Brain microvascular endothelial cell (primary cell): ENCODE data around the gene RANBP1.

Experiments
- DNase-seq: peaks from one replicate; pipeline ENCODE4 v3.0.0-alpha.2; 2020
- H3K27ac ChIP-seq: fragments of 250-450 bp; sonication (Bioruptor Pico); 2 replicates; pipeline ENCODE4 v1.5.1; 2020; ENCODE audit warnings: mild to moderate bottlenecking, moderate library complexity
- H3K27me3 ChIP-seq: fragments of 250-450 bp; sonication (Bioruptor Pico); replicated peaks from 2 replicates; pipeline ENCODE4 v1.5.1; 2020; ENCODE audit warnings: mild to moderate bottlenecking
- H3K36me3 ChIP-seq: fragments of 250-450 bp; sonication (Bioruptor Pico); replicated peaks from 2 replicates; pipeline ENCODE4 v1.5.1; 2020; ENCODE audit warnings: mild to moderate bottlenecking
- H3K4me3 ChIP-seq: 2 replicates; pipeline ENCODE4 v1.5.1; 2011; ENCODE audit warnings: low read depth, mild to moderate bottlenecking, control low read depth, low read length, moderate library complexity
- in situ Hi-C: cut with HindIII; loops from 2 replicates; pipeline ENCODE4 v1.10.0; 2017; ENCODE audit warnings: low sequenced_read_pairs, low pct_ligation_motif_present
- TF ChIP-seq, protein P1 (sequence below): IDR thresholded peaks from 2 replicates; pipeline ENCODE4 v1.5.1; 2011; ENCODE audit warnings: low read depth, mild to moderate bottlenecking, moderate library complexity, low read length, control low read depth, inconsistent platforms; ENCODE audit errors: missing control alignments

RANBP1 gene

DNA sequence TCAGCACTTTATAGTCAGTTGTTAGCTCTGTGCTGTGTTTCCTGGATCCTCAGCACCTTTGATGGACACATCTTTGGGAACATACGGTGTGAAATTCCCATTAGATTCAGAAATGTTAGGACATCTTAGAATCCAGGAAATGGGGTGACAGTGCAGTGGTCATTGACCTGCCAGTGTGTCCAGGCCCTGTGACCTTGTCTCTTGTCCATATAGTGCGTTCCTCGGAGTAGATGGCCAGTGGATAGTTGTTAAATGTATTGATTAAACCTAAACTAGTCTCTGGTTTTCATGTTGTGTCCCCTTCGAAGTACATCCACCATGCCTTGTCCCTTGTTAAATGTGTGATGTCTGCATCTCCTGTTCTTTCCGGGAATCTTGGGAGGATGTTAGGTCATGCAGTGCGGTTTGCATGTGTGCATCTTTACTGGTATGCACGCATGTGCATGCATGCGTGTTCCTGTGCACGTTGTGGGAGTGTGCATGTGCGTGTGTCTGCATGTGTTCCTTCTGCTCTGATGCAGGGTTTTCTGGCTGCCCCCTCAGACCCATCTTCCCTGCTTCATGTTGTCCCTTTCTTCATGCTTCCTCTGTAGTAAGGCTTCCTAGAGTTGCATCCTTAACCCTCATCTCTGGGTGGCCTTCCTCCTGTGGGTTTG, 31.9 kb upstream of the RANBP1 start:
- no peak for DNase-seq
- TF ChIP-seq, protein P1, sequence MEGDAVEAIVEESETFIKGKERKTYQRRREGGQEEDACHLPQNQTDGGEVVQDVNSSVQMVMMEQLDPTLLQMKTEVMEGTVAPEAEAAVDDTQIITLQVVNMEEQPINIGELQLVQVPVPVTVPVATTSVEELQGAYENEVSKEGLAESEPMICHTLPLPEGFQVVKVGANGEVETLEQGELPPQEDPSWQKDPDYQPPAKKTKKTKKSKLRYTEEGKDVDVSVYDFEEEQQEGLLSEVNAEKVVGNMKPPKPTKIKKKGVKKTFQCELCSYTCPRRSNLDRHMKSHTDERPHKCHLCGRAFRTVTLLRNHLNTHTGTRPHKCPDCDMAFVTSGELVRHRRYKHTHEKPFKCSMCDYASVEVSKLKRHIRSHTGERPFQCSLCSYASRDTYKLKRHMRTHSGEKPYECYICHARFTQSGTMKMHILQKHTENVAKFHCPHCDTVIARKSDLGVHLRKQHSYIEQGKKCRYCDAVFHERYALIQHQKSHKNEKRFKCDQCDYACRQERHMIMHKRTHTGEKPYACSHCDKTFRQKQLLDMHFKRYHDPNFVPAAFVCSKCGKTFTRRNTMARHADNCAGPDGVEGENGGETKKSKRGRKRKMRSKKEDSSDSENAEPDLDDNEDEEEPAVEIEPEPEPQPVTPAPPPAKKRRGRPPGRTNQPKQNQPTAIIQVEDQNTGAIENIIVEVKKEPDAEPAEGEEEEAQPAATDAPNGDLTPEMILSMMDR: no peak
- H3K4me3 ChIP-seq: no peak overlapping the region
- H3K27ac ChIP-seq: no peak overlapping the region
- in situ Hi-C loops: no loop called here
- H3K36me3 ChIP-seq: peaks cover 46% of the 10 kb centered on the region
- H3K27me3 ChIP-seq: no peaks in the 10 kb centered on the region

DNA sequence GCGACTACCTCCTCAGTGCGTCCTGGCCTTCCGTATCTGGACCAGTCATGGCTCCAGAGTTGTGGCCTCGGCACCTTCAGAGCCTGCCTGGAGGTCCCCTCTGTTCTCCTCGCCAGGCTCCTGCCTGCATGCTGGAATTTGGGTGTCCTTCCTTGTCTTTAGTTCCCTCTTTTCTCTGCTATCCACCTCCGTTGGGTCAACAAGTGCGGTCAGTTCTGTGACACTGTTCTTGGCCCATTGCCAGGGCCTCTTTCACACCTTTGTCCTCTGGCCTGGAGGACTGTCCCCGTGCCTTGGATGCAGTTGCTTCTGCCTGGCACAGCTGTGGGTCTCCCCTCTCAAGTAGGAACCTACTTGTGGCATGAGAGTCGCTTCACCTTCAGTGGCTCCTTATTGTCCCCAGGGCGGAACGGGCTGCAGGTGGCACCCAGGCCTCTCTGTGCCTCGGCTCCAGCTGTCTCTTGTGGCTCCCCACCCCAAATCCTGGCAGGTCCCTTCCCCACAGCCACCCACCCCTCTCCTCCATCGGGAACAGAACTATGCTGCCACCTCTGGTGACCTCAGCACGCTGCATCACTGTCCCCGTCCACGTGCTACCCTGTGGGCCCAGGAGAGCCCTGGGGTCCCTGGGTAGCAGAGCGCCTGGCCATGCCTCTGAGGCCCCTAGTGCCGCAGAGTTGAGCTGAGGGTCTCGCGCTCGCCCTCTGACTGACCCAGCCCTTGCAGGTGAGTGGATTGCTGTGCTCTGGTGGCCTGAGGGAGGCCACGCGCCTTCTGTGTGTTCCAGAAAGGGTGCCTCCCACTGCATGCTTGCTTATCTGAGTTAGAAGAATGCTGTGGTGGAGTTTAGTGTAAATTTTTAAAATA, 31.1 kb upstream of the RANBP1 start:
- Histone ChIP-seq H3K4me3 (no peak overlapping the region), H3K36me3 (peaks cover 53% of the 10 kb centered on the region), H3K27ac (no peak overlapping the region), H3K27me3 (no peaks in the 10 kb centered on the region)
- no peak for DNase-seq
- in situ Hi-C loops: no loop called here
- TF ChIP-seq, protein P1: peak; percentile 60

DNA sequence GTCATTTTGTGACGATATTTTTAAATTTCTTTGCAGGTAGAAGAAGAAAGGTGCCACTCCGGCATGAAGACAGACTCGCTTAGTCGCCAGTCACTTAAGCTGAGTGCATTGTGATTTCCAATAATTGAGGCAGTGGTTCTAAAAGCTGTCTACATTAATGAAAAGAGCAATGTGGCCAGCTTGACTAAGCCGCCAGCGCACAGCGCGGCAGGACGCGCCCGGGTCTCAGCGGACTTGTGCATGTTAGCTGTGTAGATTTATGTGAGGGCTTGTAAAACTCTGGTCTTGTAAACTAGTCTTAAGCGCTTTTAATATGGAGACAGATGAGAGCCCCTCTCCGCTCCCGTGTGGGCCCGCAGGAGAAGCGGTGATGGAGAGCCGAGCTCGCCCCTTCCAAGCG, 30.3 kb upstream of the RANBP1 start:
- Histone ChIP-seq H3K36me3 (peaks cover 62% of the 10 kb centered on the region), H3K27ac (no peak overlapping the region), H3K27me3 (no peaks in the 10 kb centered on the region), H3K4me3 (no peak overlapping the region)
- in situ Hi-C loops: no loop called here
- TF ChIP-seq, protein P1: no peak
- no peak for DNase-seq

DNA sequence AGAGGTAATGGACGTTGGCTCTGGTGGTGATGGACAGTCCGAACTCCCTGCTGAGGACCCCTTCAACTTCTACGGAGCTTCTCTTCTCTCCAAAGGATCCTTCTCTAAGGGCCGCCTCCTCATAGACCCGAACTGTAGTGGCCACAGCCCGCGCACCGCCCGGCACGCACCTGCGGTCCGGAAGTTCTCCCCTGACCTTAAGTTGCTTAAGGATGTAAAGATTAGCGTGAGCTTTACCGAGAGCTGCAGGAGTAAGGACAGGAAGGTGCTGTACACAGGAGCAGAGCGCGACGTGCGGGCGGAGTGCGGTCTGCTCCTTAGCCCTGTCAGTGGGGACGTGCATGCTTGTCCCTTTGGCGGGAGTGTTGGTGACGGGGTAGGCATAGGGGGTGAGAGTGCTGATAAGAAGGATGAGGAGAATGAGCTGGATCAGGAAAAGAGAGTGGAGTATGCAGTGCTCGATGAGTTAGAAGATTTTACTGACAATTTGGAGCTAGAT, 29.8 kb upstream of the RANBP1 start:
- no peak overlapping the region for H3K4me3 ChIP-seq
- DNase-seq: no peak
- in situ Hi-C loops: no loop called here
- H3K36me3 ChIP-seq: peaks cover 67% of the 10 kb centered on the region
- TF ChIP-seq, protein P1: no peak
- H3K27me3 ChIP-seq: no peaks in the 10 kb centered on the region
- no peak overlapping the region for H3K27ac ChIP-seq

DNA sequence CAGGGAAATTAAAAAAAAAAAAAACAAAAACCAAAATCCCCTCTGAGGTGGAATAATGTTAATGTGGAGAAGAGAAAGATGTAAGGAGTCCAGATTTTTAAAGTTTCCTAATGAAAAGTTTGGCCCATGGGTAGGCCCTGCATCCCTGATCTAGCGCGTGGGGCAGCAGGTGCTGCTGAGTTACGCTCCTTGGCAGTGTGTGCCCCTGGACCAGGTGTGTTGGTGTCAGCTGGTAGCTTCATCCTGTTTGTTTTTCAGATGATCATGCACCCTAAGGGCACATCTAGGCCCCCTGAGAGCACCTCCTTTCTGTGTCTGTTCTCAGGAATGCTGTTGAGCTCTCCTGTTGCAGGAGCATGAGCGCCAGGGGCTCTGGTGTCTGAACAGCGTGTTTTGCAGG, 29.1 kb upstream of the RANBP1 start:
- no peak for DNase-seq
- Histone ChIP-seq H3K27ac (no peak overlapping the region), H3K36me3 (peaks cover 71% of the 10 kb centered on the region), H3K27me3 (no peaks in the 10 kb centered on the region), H3K4me3 (no peak overlapping the region)
- TF ChIP-seq, protein P1: no peak
- in situ Hi-C loops: no loop called here
